SK-N-MC (cell line): ENCODE data around the gene CAMK2B.

Source experiments
- EZH2 ChIP-seq: fragments of 200-600 bp; sonication (generic); IDR thresholded peaks from one replicate; pipeline ENCODE4 v1.6.1; 2017; ENCODE audit warnings: antibody characterized with exemption
- FOXP2 ChIP-seq: optimal IDR thresholded peaks from 2 replicates; pipeline ENCODE3; 2011; ENCODE audit warnings: mild to moderate bottlenecking, moderate library complexity; ENCODE audit not compliant: insufficient read depth; ENCODE audit errors: extremely low read length, control extremely low read depth
- POLR2AphosphoS5 ChIP-seq: IDR thresholded peaks from 2 replicates; pipeline ENCODE4 v1.6.1; 2012; ENCODE audit warnings: mild to moderate bottlenecking, low read depth, low read length, borderline replicate concordance

GRCh38 chr7:44278451-44279161 is 46.8 kb downstream of the CAMK2B start:
- TF ChIP-seq POLR2AphosphoS5 (no peak), EZH2 (no peak), FOXP2 (no peak)
